ENCODE data around the gene RPL31.

- TF ChIP-seq, protein P1, sequence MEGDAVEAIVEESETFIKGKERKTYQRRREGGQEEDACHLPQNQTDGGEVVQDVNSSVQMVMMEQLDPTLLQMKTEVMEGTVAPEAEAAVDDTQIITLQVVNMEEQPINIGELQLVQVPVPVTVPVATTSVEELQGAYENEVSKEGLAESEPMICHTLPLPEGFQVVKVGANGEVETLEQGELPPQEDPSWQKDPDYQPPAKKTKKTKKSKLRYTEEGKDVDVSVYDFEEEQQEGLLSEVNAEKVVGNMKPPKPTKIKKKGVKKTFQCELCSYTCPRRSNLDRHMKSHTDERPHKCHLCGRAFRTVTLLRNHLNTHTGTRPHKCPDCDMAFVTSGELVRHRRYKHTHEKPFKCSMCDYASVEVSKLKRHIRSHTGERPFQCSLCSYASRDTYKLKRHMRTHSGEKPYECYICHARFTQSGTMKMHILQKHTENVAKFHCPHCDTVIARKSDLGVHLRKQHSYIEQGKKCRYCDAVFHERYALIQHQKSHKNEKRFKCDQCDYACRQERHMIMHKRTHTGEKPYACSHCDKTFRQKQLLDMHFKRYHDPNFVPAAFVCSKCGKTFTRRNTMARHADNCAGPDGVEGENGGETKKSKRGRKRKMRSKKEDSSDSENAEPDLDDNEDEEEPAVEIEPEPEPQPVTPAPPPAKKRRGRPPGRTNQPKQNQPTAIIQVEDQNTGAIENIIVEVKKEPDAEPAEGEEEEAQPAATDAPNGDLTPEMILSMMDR (IDR thresholded peaks at IDR 0.05; ENCODE audit: insufficient read depth, low read depth, low read length), result no peak
- TF ChIP-seq EZH2 (IDR thresholded peaks at IDR 0.05; ENCODE audit: insufficient read depth, low read length), result no peak
These were observed 43.2 kb downstream of the RPL31 start for GRCh38 chr2:101045330-101045729.
